ENCODE data around the gene CLCN5. TPM values are rescaled to one million over a fixed set of nuclear protein-coding genes. Genes with fewer than 3 reads are reported as not detected.

CLCN5 gene
- total RNA-seq, 1 donor from 2014 or later, result 8.7 TPM

DNA sequence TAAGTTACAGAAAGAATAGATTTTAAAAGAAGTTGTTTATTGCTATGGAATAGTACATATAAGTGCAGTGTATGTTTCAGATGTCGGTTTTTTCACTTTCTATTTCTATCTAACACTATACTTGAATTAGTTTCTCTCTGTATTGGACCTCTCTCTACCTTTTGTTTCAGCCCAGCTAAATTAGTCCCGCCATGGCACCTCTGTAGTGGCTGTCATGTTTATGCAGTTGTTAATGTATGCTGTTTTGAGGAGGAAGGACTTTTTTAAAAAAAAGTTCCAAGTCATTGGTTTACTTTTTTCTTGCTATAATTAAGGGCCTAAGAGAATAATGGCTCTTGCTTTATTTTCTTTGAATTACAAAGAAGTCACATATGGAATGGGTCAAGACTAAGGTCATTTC, 160.3 kb downstream of the CLCN5 start:
- Histone ChIP-seq H3F3A (ENCODE audit: low read depth) (no peaks in the 10 kb centered on the region), H3K4me1 (no peaks in the 10 kb centered on the region)

DNA sequence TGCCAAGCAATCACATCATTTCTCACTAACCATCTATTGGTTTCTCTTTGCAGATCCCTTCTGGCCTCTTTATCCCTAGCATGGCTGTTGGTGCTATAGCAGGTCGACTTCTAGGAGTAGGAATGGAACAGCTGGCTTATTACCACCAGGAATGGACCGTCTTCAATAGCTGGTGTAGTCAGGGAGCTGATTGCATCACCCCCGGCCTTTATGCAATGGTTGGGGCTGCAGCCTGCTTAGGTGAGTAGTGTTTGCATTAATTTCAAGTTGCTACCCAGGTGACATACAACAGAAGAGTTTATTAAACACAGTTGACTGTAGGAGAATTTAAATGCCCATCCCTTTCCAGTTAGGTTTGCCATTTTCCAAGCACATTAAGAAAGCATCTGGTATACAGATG, 166.2 kb downstream of the CLCN5 start:
- H3K36me3 Mint-ChIP-seq, result peaks cover 7% of the 10 kb centered on the region
- no peaks in the 10 kb centered on the region for H3K36me3 ChIP-seq
- no peaks in the 10 kb centered on the region for H3K9me3 ChIP-seq (ENCODE audit: low read depth)
- no peak overlapping the region for H3K4me2 ChIP-seq
- H3K9me3 Mint-ChIP-seq, result no peaks in the 10 kb centered on the region
- no peak overlapping the region for H3K27ac Mint-ChIP-seq
- no peak for DNase-seq (ENCODE audit: low spot score)
- no peak overlapping the region for H2AFZ ChIP-seq (replicated peaks)
- H3K4me1 Mint-ChIP-seq, result no peaks in the 10 kb centered on the region
- H3K4me3 ChIP-seq, result no peak overlapping the region
- no peak overlapping the region for H3K4me3 Mint-ChIP-seq
- H3K27me3 ChIP-seq, result no peaks in the 10 kb centered on the region
- H3K27me3 Mint-ChIP-seq (ENCODE audit: insufficient read depth, low read depth), result no peaks in the 10 kb centered on the region
- TF ChIP-seq, protein P1, sequence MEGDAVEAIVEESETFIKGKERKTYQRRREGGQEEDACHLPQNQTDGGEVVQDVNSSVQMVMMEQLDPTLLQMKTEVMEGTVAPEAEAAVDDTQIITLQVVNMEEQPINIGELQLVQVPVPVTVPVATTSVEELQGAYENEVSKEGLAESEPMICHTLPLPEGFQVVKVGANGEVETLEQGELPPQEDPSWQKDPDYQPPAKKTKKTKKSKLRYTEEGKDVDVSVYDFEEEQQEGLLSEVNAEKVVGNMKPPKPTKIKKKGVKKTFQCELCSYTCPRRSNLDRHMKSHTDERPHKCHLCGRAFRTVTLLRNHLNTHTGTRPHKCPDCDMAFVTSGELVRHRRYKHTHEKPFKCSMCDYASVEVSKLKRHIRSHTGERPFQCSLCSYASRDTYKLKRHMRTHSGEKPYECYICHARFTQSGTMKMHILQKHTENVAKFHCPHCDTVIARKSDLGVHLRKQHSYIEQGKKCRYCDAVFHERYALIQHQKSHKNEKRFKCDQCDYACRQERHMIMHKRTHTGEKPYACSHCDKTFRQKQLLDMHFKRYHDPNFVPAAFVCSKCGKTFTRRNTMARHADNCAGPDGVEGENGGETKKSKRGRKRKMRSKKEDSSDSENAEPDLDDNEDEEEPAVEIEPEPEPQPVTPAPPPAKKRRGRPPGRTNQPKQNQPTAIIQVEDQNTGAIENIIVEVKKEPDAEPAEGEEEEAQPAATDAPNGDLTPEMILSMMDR (IDR thresholded peaks at IDR 0.05), result no peak
- TF ChIP-seq EZH2 (IDR thresholded peaks at IDR 0.05) (no peak), EZH2phosphoT487 (IDR thresholded peaks at IDR 0.05) (no peak)
- H3K4me1 ChIP-seq, result no peaks in the 10 kb centered on the region
- no peaks in the 10 kb centered on the region for H4K20me1 ChIP-seq (ENCODE audit: low read depth)
- H3K9ac ChIP-seq, result no peak overlapping the region
- H3K79me2 ChIP-seq (ENCODE audit: low read depth), result no peaks in the 10 kb centered on the region
- no peaks in the 10 kb centered on the region for H3F3A ChIP-seq (ENCODE audit: low read depth)
- H3K27ac ChIP-seq, result no peak overlapping the region

More for the DNA sequence above, 160.3 kb downstream of the CLCN5 start:
- Histone ChIP-seq H3K9ac (no peak overlapping the region), H3K79me2 (ENCODE audit: low read depth) (no peaks in the 10 kb centered on the region), H3K27me3 (no peaks in the 10 kb centered on the region), H3K4me3 (no peak overlapping the region), H3K27ac (no peak overlapping the region), H4K20me1 (ENCODE audit: low read depth) (no peaks in the 10 kb centered on the region), H3K4me2 (no peak overlapping the region), H3K36me3 (no peaks in the 10 kb centered on the region), H2AFZ (replicated peaks) (no peak overlapping the region), H3K9me3 (ENCODE audit: low read depth) (no peaks in the 10 kb centered on the region)
- DNase-seq (ENCODE audit: low spot score), result no peak
- H3K4me1 Mint-ChIP-seq, result no peaks in the 10 kb centered on the region
- no peaks in the 10 kb centered on the region for H3K27me3 Mint-ChIP-seq (ENCODE audit: insufficient read depth, low read depth)
- H3K27ac Mint-ChIP-seq, result no peak overlapping the region
- H3K4me3 Mint-ChIP-seq, result no peak overlapping the region
- no peaks in the 10 kb centered on the region for H3K36me3 Mint-ChIP-seq
- no peak for TF ChIP-seq EZH2phosphoT487 (IDR thresholded peaks at IDR 0.05)
- H3K9me3 Mint-ChIP-seq, result no peaks in the 10 kb centered on the region

DNA sequence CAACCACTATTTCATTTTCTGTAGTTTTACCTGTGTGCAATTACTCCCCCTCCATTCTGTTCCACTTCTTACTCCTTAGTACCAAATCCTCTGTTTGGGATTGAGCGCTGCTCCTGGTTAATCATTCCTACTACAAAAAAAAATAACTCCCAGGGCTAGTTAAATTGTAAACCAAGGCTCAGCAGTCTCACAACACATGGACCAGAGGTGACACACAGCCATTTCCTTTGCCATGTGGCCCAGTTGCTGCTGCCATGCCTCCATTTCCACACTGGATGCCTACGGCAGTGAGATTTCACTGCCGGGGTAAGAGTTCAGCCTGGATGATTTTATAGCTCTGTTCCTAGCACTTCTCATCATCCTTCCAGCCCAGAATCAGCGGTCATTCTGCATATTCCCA, 171.2 kb downstream of the CLCN5 start:
- H3K79me2 ChIP-seq (ENCODE audit: low read depth), result no peaks in the 10 kb centered on the region
- H3K9me3 ChIP-seq (ENCODE audit: low read depth), result no peaks in the 10 kb centered on the region
- no peak for TF ChIP-seq EZH2phosphoT487 (IDR thresholded peaks at IDR 0.05)
- TF ChIP-seq, protein P1 (IDR thresholded peaks at IDR 0.05), result no peak
- no peaks in the 10 kb centered on the region for H3K4me1 Mint-ChIP-seq
- H2AFZ ChIP-seq (replicated peaks), result no peak overlapping the region
- no peak overlapping the region for H3K4me3 Mint-ChIP-seq
- no peaks in the 10 kb centered on the region for H3K27me3 Mint-ChIP-seq (ENCODE audit: insufficient read depth, low read depth)
- no peaks in the 10 kb centered on the region for H4K20me1 ChIP-seq (ENCODE audit: low read depth)
- no peak for DNase-seq (ENCODE audit: low spot score)
- H3K4me2 ChIP-seq, result no peak overlapping the region
- no peak overlapping the region for H3K9ac ChIP-seq
- H3K4me1 ChIP-seq, result no peaks in the 10 kb centered on the region
- no peaks in the 10 kb centered on the region for H3F3A ChIP-seq (ENCODE audit: low read depth)
- H3K27me3 ChIP-seq, result no peaks in the 10 kb centered on the region
- H3K27ac Mint-ChIP-seq, result no peak overlapping the region
- no peak overlapping the region for H3K4me3 ChIP-seq
- peaks cover 7% of the 10 kb centered on the region for H3K36me3 Mint-ChIP-seq
- no peaks in the 10 kb centered on the region for H3K36me3 ChIP-seq
- H3K27ac ChIP-seq, result no peak overlapping the region
- H3K9me3 Mint-ChIP-seq, result no peaks in the 10 kb centered on the region

DNA sequence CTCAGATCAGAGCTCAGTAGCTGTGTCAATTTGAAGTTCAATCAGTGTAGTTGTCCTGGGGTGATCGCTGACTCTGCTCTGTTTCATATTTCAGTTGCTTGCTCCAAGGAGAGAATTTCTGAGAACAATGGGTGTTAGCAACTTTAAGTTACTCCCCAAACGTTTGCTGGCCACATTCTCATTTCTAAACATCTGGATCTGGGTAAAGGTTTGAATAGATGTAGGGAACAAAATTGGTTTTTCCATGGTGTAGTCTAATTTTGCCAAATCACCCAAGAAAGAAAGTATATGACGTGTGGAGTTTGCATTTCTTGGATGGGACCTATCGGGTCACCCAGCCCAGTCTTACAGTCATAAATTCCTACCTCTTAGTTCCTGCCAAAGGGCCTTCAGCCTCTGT, 174.7 kb downstream of the CLCN5 start:
- H3K27ac Mint-ChIP-seq, result no peak overlapping the region
- H3K4me3 ChIP-seq, result no peak overlapping the region
- no peak overlapping the region for H3K4me3 Mint-ChIP-seq
- no peak overlapping the region for H2AFZ ChIP-seq (replicated peaks)
- TF ChIP-seq EZH2phosphoT487 (IDR thresholded peaks at IDR 0.05), result no peak
- TF ChIP-seq EZH2 (IDR thresholded peaks at IDR 0.05), result no peak
- TF ChIP-seq, protein P1 (IDR thresholded peaks at IDR 0.05), result no peak
- H3K27me3 ChIP-seq, result no peaks in the 10 kb centered on the region
- DNase-seq (ENCODE audit: low spot score), result no peak
- no peak overlapping the region for H3K27ac ChIP-seq
- H3K4me1 Mint-ChIP-seq, result no peaks in the 10 kb centered on the region
- no peaks in the 10 kb centered on the region for H3K9me3 Mint-ChIP-seq
- no peaks in the 10 kb centered on the region for H3K36me3 Mint-ChIP-seq
- H3K9me3 ChIP-seq (ENCODE audit: low read depth), result no peaks in the 10 kb centered on the region
- H3K36me3 ChIP-seq, result no peaks in the 10 kb centered on the region
- no peak overlapping the region for H3K4me2 ChIP-seq
- no peak overlapping the region for H3K9ac ChIP-seq
- H3K4me1 ChIP-seq, result no peaks in the 10 kb centered on the region
- H4K20me1 ChIP-seq (ENCODE audit: low read depth), result no peaks in the 10 kb centered on the region
- H3K79me2 ChIP-seq (ENCODE audit: low read depth), result no peaks in the 10 kb centered on the region
- no peaks in the 10 kb centered on the region for H3F3A ChIP-seq (ENCODE audit: low read depth)
- H3K27me3 Mint-ChIP-seq (ENCODE audit: insufficient read depth, low read depth), result no peaks in the 10 kb centered on the region
